ENCODE results near the gene CASP10. TPM values are rescaled to one million over a fixed set of nuclear protein-coding genes. Genes with fewer than 3 reads are reported as not detected.
A peak's percentile ranks its signal among the peaks of the same experiment; 100 is the strongest.

The CASP10 gene
- total RNA-seq, 4 donors from 2014 or later, result 38.2 to 71.1 (median 46.2) TPM

DNA sequence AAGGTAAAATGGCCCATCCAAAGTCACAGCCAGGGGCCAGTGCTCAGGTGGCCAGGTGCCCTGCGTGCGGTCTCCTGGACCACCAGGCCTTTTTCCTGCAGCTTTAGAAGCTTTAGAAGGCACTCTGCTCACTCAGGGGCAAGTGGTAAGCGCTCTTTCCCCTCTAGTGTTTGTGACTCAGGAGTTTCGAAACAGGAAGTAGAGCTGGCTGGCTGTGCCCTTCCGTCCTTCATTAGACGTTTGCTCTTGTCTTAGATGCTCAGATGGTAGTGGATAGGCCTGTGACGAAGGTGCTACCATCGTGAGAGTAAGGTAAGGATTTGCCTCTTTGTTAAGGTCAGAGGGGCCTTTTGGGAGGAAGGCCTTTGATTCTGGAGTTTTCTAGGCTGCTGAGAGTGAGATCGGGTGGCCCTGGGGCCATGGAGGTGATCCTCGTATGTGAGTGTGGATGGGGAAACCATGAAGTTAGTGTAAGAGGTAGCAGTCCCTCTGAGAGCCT is 77.4 kb downstream of the CASP10 start, which contains the start of gene CASP8:
Gene CASP8, plus strand, starts transcription at position 235 of the 499 bp plus-strand sequence. CDS start 5,951 bp downstream, outside the sequence.
- Histone ChIP-seq H3K4me1 (peaks cover 0 to 32% (median 10%) of the 10 kb centered on the region in 4 donors), H3K4me3 (peak within 1 kb of the TSS; percentile 33 to 73 (median 60)), H3K36me3 (no peaks in the 10 kb centered on the region), H3K27ac (peak within 1 kb of the TSS; percentile 74 to 96 (median 86)), H3K9me3 (no peaks in the 10 kb centered on the region), H3K27me3 (no peaks in the 10 kb centered on the region)
- DNase-seq, result peak in 2 of 3 donors; percentile 86 to 90
- TF ChIP-seq CTCF (IDR thresholded peaks at IDR 0.05), result no peak
- peak; percentile 37 to 63 for TF ChIP-seq POLR2A (IDR thresholded peaks at IDR 0.05)

DNA sequence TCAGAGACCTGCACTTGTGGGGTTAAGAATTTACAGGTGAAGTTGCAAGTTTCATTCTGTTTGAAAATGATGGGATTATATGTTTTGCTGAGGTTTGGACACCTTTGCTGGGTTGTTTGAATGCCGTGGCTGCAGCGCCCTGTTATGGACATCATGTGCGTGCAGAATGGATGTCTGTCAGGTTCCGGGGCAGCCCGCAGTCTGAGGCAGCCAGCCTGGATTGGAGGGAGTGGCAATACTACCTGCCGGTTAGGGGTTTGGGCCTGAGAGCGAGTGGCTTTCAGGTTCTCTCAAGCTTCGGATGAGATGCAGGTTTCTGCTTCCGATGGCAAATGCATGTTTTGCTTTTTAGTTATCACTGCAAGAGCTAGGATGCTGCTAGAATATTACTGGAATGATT is 78.5 kb downstream of the CASP10 start:
- peak overlapping the region; percentile 33 to 51 (median 40) for H3K4me3 ChIP-seq
- no peaks in the 10 kb centered on the region for H3K9me3 ChIP-seq
- TF ChIP-seq POLR2A (IDR thresholded peaks at IDR 0.05) (no peak), CTCF (IDR thresholded peaks at IDR 0.05) (no peak)
- peak overlapping the region in 3 of 4 donors; percentile 85 to 96 (median 88) for H3K27ac ChIP-seq
- DNase-seq, result peak; percentile 54 to 75 (median 65)
- no peaks in the 10 kb centered on the region for H3K36me3 ChIP-seq
- H3K4me1 ChIP-seq, result peaks cover 0 to 31% (median 10%) of the 10 kb centered on the region in 4 donors
- H3K27me3 ChIP-seq, result no peaks in the 10 kb centered on the region

- peaks cover 0 to 4% (median 0%) of the 10 kb centered on the region in 3 donors for H3K36me3 ChIP-seq
- H3K9me3 ChIP-seq, result no peaks in the 10 kb centered on the region
- TF ChIP-seq CTCF (IDR thresholded peaks at IDR 0.05) (no peak), POLR2A (IDR thresholded peaks at IDR 0.05) (no peak)
- H3K4me3 ChIP-seq, result peak overlapping the region; percentile 33 to 51 (median 40)
- peaks cover 0 to 27% (median 9%) of the 10 kb centered on the region in 4 donors for H3K4me1 ChIP-seq
- H3K27me3 ChIP-seq, result no peaks in the 10 kb centered on the region
- H3K27ac ChIP-seq, result peak overlapping the region in 3 of 4 donors; percentile 85 to 96 (median 88)
- no peak for DNase-seq
Measured at GRCh38 chr2:201261906-201262305, 79.0 kb downstream of the CASP10 start.

DNA sequence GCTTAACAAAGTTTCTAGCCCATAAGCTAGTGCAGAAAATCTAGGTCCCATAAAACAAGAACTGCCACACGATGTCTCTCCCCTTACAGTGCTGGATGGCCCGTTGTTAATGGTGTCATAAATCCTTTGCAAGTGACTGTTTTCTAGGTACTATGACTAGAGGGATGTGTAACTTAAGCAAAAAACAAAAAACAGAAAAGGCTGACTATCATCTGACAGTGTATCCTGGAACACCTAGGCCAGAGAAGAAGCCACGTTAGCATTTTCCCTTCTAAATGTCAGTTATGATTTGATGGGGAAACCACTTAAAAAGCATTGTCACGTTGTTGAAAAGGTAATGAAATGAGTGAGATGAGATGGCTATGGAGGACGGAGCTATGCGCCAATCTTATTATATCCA is 79.8 kb downstream of the CASP10 start:
- Histone ChIP-seq H3K36me3 (peaks cover 0 to 12% (median 0%) of the 10 kb centered on the region in 3 donors), H3K27me3 (no peaks in the 10 kb centered on the region), H3K27ac (peak overlapping the region in 1 of 4 donors; percentile 35), H3K4me1 (peaks cover 0 to 19% (median 7%) of the 10 kb centered on the region in 4 donors), H3K9me3 (no peaks in the 10 kb centered on the region), H3K4me3 (peak overlapping the region in 1 of 4 donors; percentile 2)
- TF ChIP-seq CTCF (IDR thresholded peaks at IDR 0.05) (no peak), POLR2A (IDR thresholded peaks at IDR 0.05) (no peak)
- DNase-seq, result no peak

DNA sequence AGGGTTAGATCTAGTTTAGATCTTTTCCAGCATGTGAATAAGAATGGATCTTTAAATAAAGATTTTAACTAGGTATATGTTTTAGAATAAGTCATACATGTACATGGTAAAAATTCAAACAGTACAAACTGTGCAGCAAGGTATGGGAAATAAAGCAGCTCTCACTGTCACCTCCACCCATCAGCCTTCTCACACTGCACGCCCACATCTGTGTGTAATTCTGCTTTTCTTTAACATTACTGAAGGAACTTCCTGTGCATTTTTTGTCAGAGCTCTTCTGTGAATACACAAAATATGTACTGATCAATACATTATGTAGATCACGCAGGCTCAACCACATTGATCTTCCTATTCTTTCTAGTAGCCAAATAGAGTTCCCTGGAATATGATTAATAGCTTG is 80.8 kb downstream of the CASP10 start:
- no peak for DNase-seq
- Histone ChIP-seq H3K4me3 (no peak overlapping the region), H3K27ac (no peak overlapping the region), H3K36me3 (peaks cover 0 to 19% (median 0%) of the 10 kb centered on the region in 3 donors), H3K27me3 (no peaks in the 10 kb centered on the region), H3K4me1 (peaks cover 0 to 19% (median 7%) of the 10 kb centered on the region in 4 donors), H3K9me3 (no peaks in the 10 kb centered on the region)
- TF ChIP-seq CTCF (IDR thresholded peaks at IDR 0.05) (no peak), POLR2A (IDR thresholded peaks at IDR 0.05) (no peak)

Measured in Peyer's patch (tissue), 4 donors.